HG02623 (cell line): ENCODE results near the gene ACTN3.
"Not testable (repeated sequence)": the region's sequence is repeated elsewhere in the genome, so short reads cannot be mapped to it uniquely, and the experiment has no call there.

ENCODE experiments used
- ATAC-seq: cut with Tn5 transposase; IDR thresholded peaks from one replicate; pipeline ENCODE4 v1.9.1; 2021; ENCODE audit warnings: moderate library complexity; ENCODE audit not compliant: unreplicated experiment

ACTN3 gene

DNA sequence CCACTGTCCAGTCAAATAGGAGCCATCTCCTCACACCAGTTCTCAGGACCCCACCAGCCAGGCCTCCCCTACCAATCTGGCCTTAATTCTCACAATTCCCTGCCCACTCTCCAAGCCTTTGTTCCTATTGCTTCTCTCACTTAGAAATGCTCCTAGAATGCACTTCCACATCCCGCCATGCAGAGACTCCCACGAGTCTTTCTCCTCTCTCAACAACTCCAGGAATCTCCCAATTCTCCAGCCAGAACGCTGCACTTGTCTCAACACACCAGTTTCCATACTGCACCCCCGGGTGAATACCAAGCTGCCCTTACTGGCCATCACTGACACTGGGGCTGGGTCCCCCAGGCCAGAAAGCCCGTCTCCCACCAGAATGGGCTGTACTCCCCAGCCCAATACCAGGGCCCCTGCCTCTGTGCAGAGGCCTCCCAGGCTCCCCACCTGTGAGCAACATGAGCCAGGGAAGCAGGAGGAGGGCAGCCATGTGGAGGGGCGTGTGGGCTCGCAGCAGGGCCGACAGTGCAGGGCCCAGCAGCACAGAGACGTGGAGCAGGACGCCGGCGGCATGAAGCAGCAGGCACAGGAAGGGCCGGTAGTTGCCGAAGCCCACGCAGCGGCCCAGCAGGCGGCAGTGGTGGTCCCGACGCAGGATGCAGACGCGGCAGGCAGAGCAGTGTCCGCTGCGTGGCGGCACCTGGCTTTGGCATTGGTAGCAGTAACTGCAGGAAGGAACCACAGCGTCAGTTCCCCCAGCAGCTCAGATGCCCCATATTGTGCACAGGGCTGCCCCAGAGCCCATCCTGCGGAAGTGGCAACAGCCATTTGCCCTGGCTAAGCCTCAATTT is 3.2 kb upstream of the ACTN3 start:
- no peak for ATAC-seq

DNA sequence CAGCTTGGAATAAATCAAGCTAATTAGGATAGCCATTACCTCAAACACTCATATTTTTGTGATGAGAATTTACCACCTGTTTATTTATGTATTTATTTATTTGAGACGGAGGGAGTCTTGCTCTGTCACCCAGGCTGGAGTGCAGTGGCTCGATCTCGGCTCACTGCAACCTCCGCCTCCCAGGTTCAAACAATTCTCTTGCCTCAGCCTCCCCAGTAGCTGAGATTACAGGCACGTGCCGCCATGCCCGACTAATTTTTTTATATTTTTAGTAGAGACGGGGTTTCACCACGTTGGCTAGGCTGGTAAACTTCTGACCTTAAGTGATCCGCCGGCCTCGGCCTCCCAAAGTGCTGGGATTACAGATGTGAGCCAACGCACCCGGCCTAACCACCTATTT is 1.8 kb upstream of the ACTN3 start:
- not testable (repeated sequence) for ATAC-seq

DNA sequence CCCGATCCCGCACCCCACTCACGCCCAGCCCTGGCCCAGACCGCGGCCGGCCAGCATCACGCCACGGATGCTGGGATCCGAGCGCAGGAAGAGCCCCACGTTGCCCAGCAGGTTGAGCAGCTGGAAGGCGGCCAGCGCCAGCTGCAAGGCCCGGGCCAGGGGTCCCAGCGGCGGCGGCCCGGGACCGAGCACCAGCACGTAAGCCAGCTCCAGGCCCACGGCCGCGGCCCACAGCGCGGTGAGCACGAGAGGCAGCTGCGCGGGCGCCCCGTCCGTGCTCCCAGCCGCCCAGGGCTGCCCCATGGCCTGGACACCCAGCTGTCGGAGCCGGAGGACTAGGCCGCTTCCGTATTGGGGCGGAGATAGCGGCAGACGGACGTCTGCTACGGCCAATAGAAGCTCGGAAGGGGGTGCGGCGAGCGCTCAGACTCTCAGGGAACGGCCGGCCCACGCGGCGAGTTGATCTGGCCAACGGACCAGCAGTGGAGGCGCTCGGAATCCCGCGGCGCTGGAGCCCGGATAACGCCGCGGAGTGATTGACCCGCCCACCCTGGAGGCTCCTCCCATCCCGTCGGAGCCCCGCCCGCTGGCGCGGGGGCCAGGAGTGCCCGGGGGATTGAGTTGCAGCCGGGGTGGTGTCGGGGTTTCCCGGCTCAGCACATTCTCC is 869 bp upstream of the ACTN3 start, which contains the start of gene ZDHHC24:
Gene ZDHHC24 (minus strand): TSS at position 348 of the 667 bp plus-strand sequence. CDS start 45 bp downstream, at position 303.
- peak; percentile 66 for ATAC-seq

DNA sequence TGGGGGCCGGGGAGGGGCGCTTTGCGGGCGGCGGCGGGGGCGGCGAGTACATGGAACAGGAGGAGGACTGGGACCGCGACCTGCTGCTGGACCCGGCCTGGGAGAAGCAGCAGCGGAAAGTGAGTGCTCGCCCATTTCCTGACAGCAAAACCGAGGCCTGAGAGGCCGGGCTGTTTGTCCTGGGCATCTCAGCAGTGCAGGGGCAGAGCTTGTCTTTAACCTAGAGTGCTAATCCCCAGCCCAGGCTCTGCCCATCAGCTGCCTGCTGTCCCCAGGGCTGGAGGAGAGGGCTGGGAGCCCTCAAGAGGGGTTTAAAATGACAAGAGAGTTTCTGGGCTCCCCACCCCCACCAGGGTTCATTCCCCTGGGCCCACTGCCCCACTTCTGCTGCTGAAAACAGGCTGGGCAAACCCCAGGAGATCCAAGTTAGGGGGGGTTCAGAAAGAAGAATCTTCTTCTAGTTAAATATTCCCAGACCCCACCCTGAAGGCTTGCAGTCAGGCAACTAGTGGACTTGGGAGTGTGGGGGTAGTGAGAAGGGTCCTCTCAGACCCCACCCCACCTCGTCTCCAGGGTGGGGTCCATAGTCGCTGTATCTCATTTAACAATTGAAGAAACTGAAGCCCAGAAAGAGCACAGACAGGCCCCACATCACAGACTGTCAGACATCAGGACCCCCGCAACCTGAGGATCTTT is 411 bp downstream of the ACTN3 start:
- ATAC-seq = no peak

DNA sequence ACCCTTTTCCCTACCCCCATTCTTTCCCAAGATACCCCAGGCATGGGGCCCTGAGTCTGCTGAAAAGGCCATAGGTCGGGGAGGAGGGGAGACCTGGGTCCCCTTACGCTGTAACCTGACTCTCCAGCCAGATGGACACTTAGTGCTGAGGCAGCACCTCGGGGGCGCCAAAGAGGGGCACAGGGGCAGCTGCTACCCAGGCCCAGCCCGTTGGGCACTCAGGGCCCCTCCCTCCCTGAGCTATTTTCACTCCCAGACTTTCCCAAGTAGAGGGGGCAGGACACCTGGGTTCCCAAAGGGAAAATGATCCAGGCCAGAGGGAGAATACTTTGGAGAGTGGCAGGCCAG is 933 bp downstream of the ACTN3 start:
- no peak for ATAC-seq

DNA sequence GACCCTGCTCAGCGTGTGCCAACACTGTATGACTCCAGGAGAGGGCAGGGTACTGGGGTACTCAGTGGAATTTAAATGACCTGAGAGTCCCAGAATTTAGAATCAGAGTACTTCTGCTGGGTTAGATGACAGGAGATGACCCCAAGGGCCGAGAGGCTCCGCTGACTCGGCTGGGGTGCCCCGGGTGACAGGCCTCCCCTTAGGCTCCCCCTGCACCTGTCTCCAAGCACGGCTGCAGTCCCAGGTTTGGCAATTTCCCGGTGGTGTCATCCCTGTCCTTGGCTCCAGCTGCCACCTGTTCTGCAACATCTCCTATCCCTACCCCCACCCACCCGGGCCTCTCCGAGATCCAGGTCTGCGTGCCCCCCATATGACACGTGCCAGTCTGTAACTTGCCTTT is 1.3 kb downstream of the ACTN3 start:
- no peak for ATAC-seq

DNA sequence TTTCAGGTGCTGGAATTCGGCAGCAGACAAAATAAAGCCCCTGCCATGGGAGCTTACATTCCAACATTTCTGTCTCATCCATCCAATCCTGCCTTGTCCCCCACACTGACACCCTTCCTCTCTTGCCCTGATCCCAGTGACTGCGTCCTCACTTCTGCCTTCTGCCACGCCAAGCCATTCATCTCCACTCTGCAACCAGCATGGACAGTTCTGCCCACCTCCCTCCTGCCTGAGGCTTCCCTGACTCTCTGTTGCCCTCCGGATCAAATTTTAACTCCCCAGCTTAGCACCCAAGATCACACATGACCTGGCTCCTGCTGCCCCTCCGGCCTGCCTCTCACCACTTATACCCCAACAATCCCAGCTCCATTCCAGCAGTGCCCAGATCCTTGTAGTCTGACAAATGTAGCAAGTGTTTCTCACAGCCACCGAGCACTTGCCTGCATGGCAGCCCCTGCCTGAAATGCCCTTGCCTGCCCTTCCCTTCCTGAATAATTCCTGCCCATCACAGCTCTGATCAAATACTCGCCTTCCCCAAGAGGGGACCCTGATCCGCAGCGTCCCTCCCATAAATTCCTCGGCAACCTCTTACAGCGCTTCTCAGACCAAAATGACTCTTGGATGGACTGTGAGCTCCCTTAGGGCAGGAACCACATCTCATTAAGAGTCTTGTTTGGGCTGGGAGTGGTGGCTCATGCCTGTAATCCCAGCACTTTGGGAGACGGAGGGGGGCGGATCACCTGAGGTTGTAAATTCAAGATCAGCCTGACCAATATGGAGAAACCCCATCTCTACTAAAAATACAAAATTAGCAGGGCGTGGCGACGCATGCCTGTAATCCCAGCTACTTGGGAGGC is 2.3 kb downstream of the ACTN3 start:
- ATAC-seq = no peak

DNA sequence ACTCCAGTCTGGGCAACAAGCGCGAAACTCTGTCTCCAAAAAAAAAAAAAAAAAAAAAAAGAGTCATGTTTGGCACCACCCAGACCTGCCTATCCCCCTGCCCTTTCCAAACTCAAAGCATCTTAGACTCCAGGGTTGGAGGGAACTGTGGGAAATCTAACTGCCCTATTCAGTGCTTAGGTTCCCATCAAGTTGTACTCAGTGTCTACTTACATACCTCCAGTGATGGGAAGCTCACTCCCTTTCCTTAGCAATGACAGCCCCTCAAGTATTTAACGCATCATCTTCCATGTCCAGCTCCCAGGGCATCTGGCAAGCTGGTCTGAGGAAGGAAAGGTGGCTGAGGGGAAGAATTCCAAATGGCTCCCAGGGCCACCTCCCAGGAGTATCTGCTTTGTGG is 3.0 kb downstream of the ACTN3 start:
- no peak for ATAC-seq

DNA sequence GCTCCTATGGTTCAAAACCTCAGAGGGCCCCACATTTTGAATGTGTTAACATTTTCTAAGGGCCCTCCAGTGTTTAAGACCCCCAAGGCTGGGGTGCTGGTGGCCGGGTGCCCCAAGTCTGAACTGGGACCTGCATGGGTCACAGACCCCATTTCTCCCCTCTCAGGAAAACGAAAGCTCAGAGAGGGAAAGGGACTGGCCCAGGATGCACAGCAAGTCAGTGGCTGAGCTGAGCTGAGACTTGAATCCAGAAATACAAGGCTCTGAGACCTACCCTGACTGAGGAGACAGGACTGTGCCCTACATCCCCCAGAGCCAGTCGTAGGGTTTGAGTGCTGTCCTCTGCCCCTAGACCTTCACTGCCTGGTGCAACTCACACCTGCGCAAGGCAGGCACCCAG is 4.2 kb downstream of the ACTN3 start:
- no peak for ATAC-seq

DNA sequence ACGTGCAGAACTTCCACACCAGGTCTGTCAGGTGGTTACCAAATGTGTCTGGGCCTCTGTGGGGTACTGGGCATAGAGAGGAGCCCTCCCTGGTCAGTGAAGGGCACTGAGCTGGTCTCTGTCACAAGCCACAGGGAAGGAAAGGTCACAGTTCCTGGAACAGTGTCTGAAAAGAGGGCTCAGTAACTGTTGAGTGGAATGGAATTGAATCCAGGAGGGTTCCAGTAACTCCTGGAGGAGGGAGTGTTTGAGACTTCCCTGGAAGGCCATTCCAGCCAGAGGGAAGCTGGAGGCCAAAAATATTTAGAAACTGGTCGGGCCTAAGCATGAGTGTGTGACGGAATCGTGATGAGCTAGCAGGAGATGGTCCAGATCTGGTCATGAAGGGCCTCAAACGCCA is 7.9 kb downstream of the ACTN3 start:
- no peak for ATAC-seq

DNA sequence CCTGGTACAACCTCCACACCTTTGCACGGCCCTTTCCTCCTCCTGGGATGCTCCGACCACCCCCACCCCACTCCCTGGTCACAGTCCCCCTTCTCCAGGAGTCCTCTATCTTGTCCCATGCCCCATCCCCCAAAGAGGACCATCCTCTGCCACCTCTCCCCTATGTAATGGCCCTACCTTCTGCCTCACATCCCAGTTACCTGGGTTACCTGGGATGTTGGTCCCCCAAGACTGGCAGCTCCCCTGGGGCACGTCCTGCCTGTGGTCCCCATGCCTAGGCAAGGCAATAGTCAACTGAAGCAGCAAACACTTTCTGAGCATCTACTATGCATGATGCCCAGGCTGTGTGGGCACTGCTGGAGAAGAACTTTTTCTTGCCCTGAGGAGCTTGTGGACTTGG is 8.7 kb downstream of the ACTN3 start:
- no peak for ATAC-seq

DNA sequence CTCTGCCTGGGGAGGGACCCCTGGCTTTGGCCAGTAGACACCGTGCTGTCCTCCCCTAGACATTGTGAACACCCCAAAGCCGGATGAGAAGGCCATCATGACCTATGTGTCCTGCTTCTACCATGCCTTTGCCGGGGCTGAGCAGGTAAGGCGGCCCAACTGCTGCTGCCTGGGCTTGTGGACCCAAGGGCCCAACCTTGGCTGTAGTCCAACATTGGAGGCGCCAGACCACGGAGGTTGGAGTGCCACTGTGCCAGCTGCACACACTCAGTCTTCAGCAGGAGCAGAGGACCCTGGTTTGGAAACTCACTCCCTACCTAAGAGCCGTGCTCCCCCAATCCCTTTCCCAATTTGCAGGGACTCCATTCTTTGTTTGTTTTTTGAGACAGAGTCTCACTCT is 9.4 kb downstream of the ACTN3 start:
- no peak for ATAC-seq

DNA sequence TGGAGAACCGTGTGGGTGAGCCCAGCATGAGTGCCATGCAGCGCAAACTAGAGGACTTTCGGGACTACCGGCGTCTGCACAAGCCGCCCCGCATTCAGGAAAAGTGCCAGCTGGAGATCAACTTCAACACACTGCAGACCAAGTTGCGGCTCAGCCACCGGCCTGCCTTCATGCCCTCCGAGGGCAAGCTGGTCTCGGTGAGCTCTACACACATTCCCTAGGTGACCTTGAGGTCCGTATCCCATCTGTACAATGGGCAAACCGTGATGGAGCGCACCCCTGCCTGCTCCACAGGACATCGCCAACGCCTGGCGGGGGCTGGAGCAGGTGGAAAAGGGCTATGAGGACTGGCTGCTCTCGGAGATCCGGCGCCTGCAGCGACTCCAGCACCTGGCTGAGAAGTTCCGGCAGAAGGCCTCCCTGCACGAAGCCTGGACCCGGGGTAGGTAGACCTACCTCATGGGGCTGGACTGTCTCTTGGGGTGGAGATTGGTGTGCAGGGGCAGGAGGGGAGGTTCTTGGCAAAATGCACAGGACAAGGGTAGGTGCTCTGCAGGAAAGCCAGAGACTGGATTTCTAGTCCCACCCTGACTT is 11.1 kb downstream of the ACTN3 start:
- ATAC-seq = no peak

DNA sequence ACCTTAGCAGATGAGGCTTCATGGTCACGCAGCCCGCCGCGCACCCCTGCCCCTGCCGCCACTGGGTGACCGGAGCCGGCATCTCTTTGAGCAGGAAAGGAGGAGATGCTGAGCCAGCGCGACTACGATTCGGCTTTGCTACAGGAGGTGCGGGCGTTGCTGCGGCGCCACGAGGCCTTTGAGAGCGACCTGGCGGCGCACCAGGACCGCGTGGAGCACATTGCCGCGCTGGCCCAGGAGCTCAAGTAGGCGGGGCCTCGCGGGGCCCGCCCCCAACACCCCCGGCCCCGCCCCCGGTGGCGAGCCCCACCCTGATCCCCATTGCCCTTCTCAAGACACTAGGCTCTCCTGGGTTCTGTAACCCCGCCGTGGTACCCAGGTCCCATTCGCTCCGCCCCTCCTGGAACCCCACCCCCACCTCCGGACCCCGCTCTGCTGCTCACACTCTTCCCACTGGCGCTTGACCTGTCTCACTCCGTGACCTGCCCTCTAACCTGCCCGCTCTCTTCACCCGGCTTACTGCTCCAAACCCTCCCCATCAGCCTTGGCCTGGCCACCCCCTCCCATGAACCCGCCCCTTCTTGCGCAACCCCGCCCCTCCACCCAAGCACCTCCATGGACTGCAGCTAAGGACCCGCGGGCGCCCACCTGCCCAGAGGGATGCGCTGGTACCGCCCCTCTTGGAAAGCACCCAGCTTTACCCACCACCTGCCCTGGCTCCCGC is 12.6 kb downstream of the ACTN3 start:
- no peak for ATAC-seq

DNA sequence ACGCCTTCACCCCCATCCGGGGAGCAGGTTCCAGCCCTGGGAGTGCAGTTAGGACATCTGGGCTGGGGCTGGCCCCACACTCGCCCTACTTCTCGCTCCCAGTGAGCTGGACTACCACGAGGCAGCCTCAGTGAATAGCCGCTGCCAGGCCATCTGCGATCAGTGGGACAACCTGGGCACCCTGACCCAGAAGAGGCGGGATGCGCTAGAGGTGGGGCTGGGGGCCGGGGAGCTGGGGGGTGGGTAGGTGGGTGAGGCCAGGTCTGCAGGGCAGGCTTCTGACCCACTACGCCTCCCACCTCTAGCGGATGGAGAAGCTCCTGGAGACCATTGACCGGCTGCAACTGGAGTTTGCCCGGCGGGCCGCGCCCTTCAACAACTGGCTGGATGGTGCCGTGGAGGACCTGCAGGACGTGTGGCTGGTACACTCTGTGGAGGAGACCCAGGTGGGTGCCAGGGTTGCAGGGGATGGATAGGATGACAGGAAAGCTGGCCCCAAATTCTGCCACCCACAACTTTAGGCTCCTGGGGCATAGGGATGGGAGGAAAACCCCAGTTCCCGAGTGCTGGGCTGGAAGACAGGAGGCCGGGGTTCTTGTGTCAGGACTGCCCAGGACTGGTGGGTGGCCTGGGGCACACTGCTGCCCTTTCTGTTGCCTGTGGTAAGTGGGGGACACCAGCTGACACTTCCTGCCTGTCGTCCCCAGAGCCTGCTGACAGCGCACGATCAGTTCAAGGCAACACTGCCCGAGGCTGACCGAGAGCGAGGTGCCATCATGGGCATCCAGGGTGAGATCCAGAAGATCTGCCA is 13.4 kb downstream of the ACTN3 start:
- no peak for ATAC-seq

DNA sequence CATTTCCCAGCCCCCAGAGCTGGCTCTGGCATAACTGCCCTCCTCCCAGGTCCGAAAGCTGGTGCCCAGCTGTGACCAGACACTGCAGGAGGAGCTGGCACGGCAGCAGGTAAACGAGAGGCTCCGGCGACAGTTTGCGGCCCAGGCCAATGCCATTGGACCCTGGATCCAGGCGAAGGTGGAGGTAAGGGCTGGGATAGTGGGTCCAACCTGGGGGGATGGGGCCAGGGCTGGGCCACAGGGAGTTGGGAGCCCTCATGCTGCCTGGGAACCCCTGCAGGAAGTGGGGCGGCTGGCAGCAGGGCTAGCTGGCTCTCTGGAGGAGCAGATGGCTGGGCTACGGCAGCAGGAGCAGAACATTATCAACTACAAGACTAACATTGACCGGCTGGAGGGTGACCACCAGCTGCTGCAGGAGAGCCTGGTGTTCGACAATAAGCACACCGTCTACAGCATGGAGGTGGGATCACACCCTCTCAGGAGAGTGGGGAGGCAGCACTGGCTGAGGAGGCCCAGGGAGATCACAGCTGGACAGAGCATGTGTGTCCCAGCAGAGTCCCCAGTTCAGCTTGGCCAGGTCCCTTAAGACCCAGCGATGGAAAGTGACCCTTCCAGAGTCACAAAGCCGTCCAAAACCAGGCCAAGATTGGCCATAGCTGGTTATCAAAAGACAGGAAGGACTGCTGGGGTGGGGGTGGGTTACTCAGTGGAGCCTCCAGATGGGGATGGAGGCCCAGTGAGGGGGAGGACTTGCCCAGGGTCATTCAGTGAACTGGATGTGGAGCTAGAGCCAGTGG is 14.7 kb downstream of the ACTN3 start:
- ATAC-seq = no peak

DNA sequence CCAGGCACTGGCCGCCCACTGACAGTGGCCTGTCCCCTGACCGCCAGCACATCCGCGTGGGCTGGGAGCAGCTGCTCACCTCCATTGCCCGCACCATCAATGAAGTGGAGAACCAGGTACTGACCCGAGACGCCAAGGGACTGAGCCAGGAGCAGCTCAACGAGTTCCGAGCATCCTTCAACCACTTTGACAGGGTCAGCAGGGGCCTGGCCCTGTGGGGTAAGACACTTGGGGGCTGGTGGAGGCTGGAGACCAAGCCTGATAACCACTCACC is 15.2 kb downstream of the ACTN3 start:
- no peak for ATAC-seq

DNA sequence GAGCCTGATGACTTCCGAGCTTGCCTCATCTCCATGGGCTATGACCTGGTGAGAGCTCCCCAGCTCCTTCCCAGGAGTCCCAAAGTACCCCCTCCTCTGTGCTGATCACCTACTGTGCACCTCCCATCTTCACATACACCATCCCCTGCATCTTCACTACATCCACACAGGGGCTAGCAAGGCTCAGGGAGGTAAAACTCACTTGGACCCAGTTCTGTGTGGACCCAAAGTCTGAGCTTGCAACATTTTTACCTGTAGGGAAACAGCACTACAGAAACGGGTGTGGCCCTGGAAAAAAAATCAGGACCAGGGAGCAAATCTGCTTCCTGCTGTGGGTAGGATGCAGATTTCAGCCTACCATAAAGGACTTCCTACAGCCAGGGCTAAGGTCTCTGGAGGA is 15.6 kb downstream of the ACTN3 start:
- ATAC-seq = no peak
